GM23338 (cell line): Measurements from ENCODE around the gene OTOA. TPM values are rescaled to one million over a fixed set of nuclear protein-coding genes. Genes with fewer than 3 reads are reported as not detected.

Experiments used
- ATAC-seq: fragments of 200-7000 bp; cut with Tn5 transposase; 3 replicates; pipeline ENCODE4 v1.9.1; 2020
- DNase-seq: peaks from one replicate; pipeline ENCODE4 v3.0.0-alpha.2; 2015; ENCODE audit warnings: low spot score
- H2AFZ ChIP-seq: fragments of 200-600 bp; sonication (generic); 2 replicates; pipeline ENCODE4 v1.8.0; 2016; ENCODE audit warnings: antibody characterized with exemption, mild to moderate bottlenecking, moderate library complexity
- H3F3A ChIP-seq: fragments of 200-600 bp; sonication (generic); replicated peaks from 2 replicates; pipeline ENCODE4 v1.8.0; 2017; ENCODE audit warnings: antibody characterized with exemption, mixed run types, low read depth
- H3K27ac ChIP-seq: fragments of 200-600 bp; sonication (generic); 2 replicates; pipeline ENCODE4 v1.6.1; 2016; ENCODE audit warnings: low read depth
- H3K27me3 ChIP-seq: fragments of 200-600 bp; sonication (generic); 2 replicates; pipeline ENCODE4 v1.8.0; 2016; ENCODE audit warnings: mild to moderate bottlenecking, mixed run types, moderate library complexity; ENCODE audit not compliant: insufficient read depth
- H3K36me3 ChIP-seq: fragments of 200-600 bp; sonication (generic); 2 replicates; pipeline ENCODE4 v1.8.0; 2016; ENCODE audit warnings: mild to moderate bottlenecking; ENCODE audit not compliant: insufficient read depth
- H3K4me1 ChIP-seq: fragments of 200-600 bp; sonication (generic); 2 replicates; pipeline ENCODE4 v1.8.0; 2016; ENCODE audit warnings: mild to moderate bottlenecking, moderate library complexity; ENCODE audit not compliant: insufficient read depth
- H3K4me2 ChIP-seq: fragments of 200-600 bp; sonication (generic); 2 replicates; pipeline ENCODE4 v1.7.1; 2017; ENCODE audit warnings: mixed run types
- H3K4me3 ChIP-seq: fragments of 200-600 bp; sonication (generic); 2 replicates; pipeline ENCODE4 v1.6.1; 2016; ENCODE audit warnings: mixed run types
- H3K79me2 ChIP-seq: fragments of 200-600 bp; sonication (generic); replicated peaks from 2 replicates; pipeline ENCODE4 v1.8.0; 2017; ENCODE audit warnings: mild to moderate bottlenecking; ENCODE audit not compliant: insufficient read depth
- H3K9me2 ChIP-seq: fragments of 200-600 bp; sonication (generic); 2 replicates; pipeline ENCODE4 v1.8.0; 2017; ENCODE audit not compliant: insufficient read depth
- H4K20me1 ChIP-seq: fragments of 200-600 bp; sonication (generic); replicated peaks from 2 replicates; pipeline ENCODE4 v1.8.0; 2017; ENCODE audit warnings: mild to moderate bottlenecking; ENCODE audit not compliant: insufficient read depth
- H3K27ac Mint-ChIP-seq: 2 replicates; pipeline ENCODE4 v1.8.0; 2020; ENCODE audit warnings: inconsistent platforms, mild to moderate bottlenecking, moderate library complexity, mixed read lengths
- H3K27me3 Mint-ChIP-seq: 3 replicates; pipeline ENCODE4 v1.8.0; 2022; ENCODE audit warnings: low read depth, mild to moderate bottlenecking, moderate library complexity, mixed read lengths, inconsistent platforms; ENCODE audit not compliant: insufficient read depth, poor library complexity
- H3K36me3 Mint-ChIP-seq: 3 replicates; pipeline ENCODE4 v1.8.0; 2021; ENCODE audit warnings: low read depth, mild to moderate bottlenecking, inconsistent platforms, moderate library complexity, mixed read lengths
- H3K4me1 Mint-ChIP-seq: 3 replicates; pipeline ENCODE4 v1.8.0; 2020; ENCODE audit warnings: mild to moderate bottlenecking, inconsistent platforms, mixed read lengths
- H3K4me3 Mint-ChIP-seq: 3 replicates; pipeline ENCODE4 v1.8.0; 2021; ENCODE audit warnings: moderate library complexity, mild to moderate bottlenecking, inconsistent platforms, mixed read lengths
- H3K9me3 Mint-ChIP-seq: 3 replicates; pipeline ENCODE4 v1.8.0; 2020; ENCODE audit warnings: moderate library complexity, mild to moderate bottlenecking, inconsistent platforms, mixed read lengths
- CREB1 ChIP-seq: fragments of 250-450 bp; sonication (Bioruptor Pico); IDR thresholded peaks from 2 replicates; pipeline ENCODE4 v1.5.0; 2020; ENCODE audit warnings: low read depth, mild to moderate bottlenecking, moderate library complexity
- CTCF ChIP-seq, 2 experiments: fragments of 200-600 bp in 1 of 2; sonication (generic) in 1 of 2; conservative IDR thresholded peaks; 2 replicates each; pipeline versions ENCODE4 v1.5.1 to v1.6.1; 2016 to 2017; ENCODE audit warnings: antibody characterized with exemption in 2 of 2, low read depth in 2 of 2, mild to moderate bottlenecking in 2 of 2, moderate library complexity in 1 of 2
- ETS1 ChIP-seq: IDR thresholded peaks from 2 replicates; pipeline ENCODE4 v1.6.1; 2016; ENCODE audit warnings: antibody characterized with exemption
- EZH2 ChIP-seq: fragments of 200-600 bp; sonication (generic); IDR thresholded peaks from one replicate; pipeline ENCODE4 v1.8.0; 2017; ENCODE audit warnings: antibody characterized with exemption, mild to moderate bottlenecking, low read depth; ENCODE audit not compliant: unreplicated experiment
- EZH2phosphoT487 ChIP-seq: fragments of 200-600 bp; sonication (generic); IDR thresholded peaks from one replicate; pipeline ENCODE4 v1.8.1; 2018; ENCODE audit warnings: antibody characterized with exemption; ENCODE audit not compliant: unreplicated experiment
- JUNB ChIP-seq: IDR thresholded peaks from one replicate; pipeline ENCODE4 v1.6.1; 2016; ENCODE audit warnings: antibody characterized with exemption; ENCODE audit not compliant: unreplicated experiment
- NANOG ChIP-seq: IDR thresholded peaks from 2 replicates; pipeline ENCODE4 v1.6.1; 2016; ENCODE audit warnings: antibody characterized with exemption, borderline replicate concordance
- POLR2AphosphoS5 ChIP-seq: IDR thresholded peaks from 2 replicates; pipeline ENCODE4 v1.6.1; 2016; ENCODE audit warnings: antibody characterized with exemption, low read depth
- REST ChIP-seq: IDR thresholded peaks from one replicate; pipeline ENCODE4 v1.6.1; 2018; ENCODE audit warnings: antibody characterized with exemption; ENCODE audit not compliant: unreplicated experiment
- STAT1 ChIP-seq: IDR thresholded peaks from one replicate; pipeline ENCODE4 v1.6.1; 2016; ENCODE audit warnings: antibody characterized with exemption; ENCODE audit not compliant: unreplicated experiment
- ZNF114 ChIP-seq: fragments of 250-450 bp; sonication (Bioruptor Pico); IDR thresholded peaks from 2 replicates; pipeline ENCODE4 v1.5.0; 2020; ENCODE audit warnings: mild to moderate bottlenecking, moderate library complexity
- ZNF331 ChIP-seq: fragments of 250-450 bp; sonication (Bioruptor Pico); IDR thresholded peaks from 2 replicates; pipeline ENCODE4 v1.5.0; 2020; ENCODE audit warnings: low read depth, mild to moderate bottlenecking, moderate library complexity
- ZNF462 ChIP-seq: fragments of 250-450 bp; sonication (Bioruptor Pico); IDR thresholded peaks from 2 replicates; pipeline ENCODE4 v1.5.0; 2020; ENCODE audit warnings: mild to moderate bottlenecking, moderate library complexity
- polyA plus RNA-seq: library from polyadenylated mRNA; unstranded; fragments of >200 nt; fragmentation: Nextera tagmentation; extraction: Ambion mirVana; gene quantifications from 2 replicates; pipeline ENCODE4 v1.2.1, GENCODE V29; 2016
- total RNA-seq: library from RNA; depleted of rRNA; stranded (reverse); fragments of >200 nt; shearing (Covaris generic); gene quantifications from 2 replicates; pipeline ENCODE4 v1.2.3, GENCODE V29; 2014

The OTOA gene
- total and polyA plus RNA-seq, 2 experiments from 2014 or later = 0.16 to 0.17 TPM

GRCh38 chr16:21720533-21720932 is 56.8 kb downstream of the OTOA start:
- Histone ChIP-seq H3F3A (no peaks in the 10 kb centered on the region), H3K4me1 (no peaks in the 10 kb centered on the region), H3K27me3 (no peaks in the 10 kb centered on the region), H2AFZ (no peak overlapping the region), H3K27ac (no peak overlapping the region), H3K79me2 (no peaks in the 10 kb centered on the region), H4K20me1 (no peaks in the 10 kb centered on the region), H3K4me2 (no peak overlapping the region), H3K4me3 (no peak overlapping the region), H3K9me2 (no peaks in the 10 kb centered on the region), H3K36me3 (no peaks in the 10 kb centered on the region)
- no peak for DNase-seq
- Mint-ChIP-seq H3K9me3 (no peaks in the 10 kb centered on the region; the same call in 2 of the 3 replicates), H3K4me1 (no peaks in the 10 kb centered on the region), H3K4me3 (no peak overlapping the region), H3K27ac (no peak overlapping the region), H3K27me3 (no peaks in the 10 kb centered on the region), H3K36me3 (no peaks in the 10 kb centered on the region)
- ATAC-seq = no peak
- TF ChIP-seq POLR2AphosphoS5 = no peak
- TF ChIP-seq STAT1 = no peak
- no peak for TF ChIP-seq JUNB
- TF ChIP-seq ETS1 = no peak
- TF ChIP-seq CREB1 = no peak
- no peak for TF ChIP-seq REST
- TF ChIP-seq NANOG = no peak
- TF ChIP-seq CTCF (conservative IDR thresholded peaks at IDR 0.05; ENCODE audit: low read depth in 2 of 2) = no peak
- no peak for TF ChIP-seq EZH2phosphoT487
- TF ChIP-seq ZNF114 = no peak
- no peak for TF ChIP-seq ZNF462 (CRISPR knock-in tag)
- TF ChIP-seq ZNF331 = no peak
- TF ChIP-seq EZH2 = no peak
